Kasumi-1 (cell line): ENCODE measurements around the gene MGLL.

Experiments used
- DNase-seq, 2 experiments: peaks; one replicate each; lab custom pipeline; 2025; lab: John Stamatoyannopoulos, UW

Gene MGLL

GRCh38 chr3:127723011-127723567 lies 99.2 kb downstream of the MGLL start:
- no peak for DNase-seq

GRCh38 chr3:127722091-127722784 lies 100.1 kb downstream of the MGLL start:
- no peak for DNase-seq

GRCh38 chr3:127720985-127721935 lies 101.1 kb downstream of the MGLL start:
- no peak for DNase-seq

GRCh38 chr3:127720161-127720823 lies 102.0 kb downstream of the MGLL start:
- DNase-seq, result no peak

GRCh38 chr3:127719369-127719768 lies 102.9 kb downstream of the MGLL start:
- no peak for DNase-seq

GRCh38 chr3:127718916-127719290 lies 103.4 kb downstream of the MGLL start:
- no peak for DNase-seq

- no peak for DNase-seq
Measured at GRCh38 chr3:127718245-127718915, 103.9 kb downstream of the MGLL start.

- DNase-seq, result no peak
Measured at GRCh38 chr3:127717357-127718244, 104.7 kb downstream of the MGLL start.

GRCh38 chr3:127716384-127716783 lies 105.9 kb downstream of the MGLL start:
- no peak for DNase-seq

GRCh38 chr3:127715532-127715931 lies 106.8 kb downstream of the MGLL start:
- DNase-seq, result no peak

- DNase-seq, result no peak
Measured at GRCh38 chr3:127714866-127715265, 107.4 kb downstream of the MGLL start.

- DNase-seq, result no peak
Measured at GRCh38 chr3:127714125-127714571, 108.2 kb downstream of the MGLL start.

- DNase-seq, result no peak
Measured at GRCh38 chr3:127712881-127713771, 109.2 kb downstream of the MGLL start.

GRCh38 chr3:127712461-127712860 lies 109.9 kb downstream of the MGLL start:
- DNase-seq, result no peak

- DNase-seq, result no peak
Measured at GRCh38 chr3:127711896-127712295, 110.4 kb downstream of the MGLL start.

GRCh38 chr3:127711021-127711695 lies 111.2 kb downstream of the MGLL start:
- DNase-seq, result no peak

- DNase-seq, result no peak
Measured at GRCh38 chr3:127710155-127710941, 112.0 kb downstream of the MGLL start.
